ENCODE results near the gene MANSC1. TPM values are rescaled to one million over a fixed set of nuclear protein-coding genes. Genes with fewer than 3 reads are reported as not detected.

Gene MANSC1
- polyA plus RNA-seq, 1 donor from 2014 or later: 1.3 TPM

DNA sequence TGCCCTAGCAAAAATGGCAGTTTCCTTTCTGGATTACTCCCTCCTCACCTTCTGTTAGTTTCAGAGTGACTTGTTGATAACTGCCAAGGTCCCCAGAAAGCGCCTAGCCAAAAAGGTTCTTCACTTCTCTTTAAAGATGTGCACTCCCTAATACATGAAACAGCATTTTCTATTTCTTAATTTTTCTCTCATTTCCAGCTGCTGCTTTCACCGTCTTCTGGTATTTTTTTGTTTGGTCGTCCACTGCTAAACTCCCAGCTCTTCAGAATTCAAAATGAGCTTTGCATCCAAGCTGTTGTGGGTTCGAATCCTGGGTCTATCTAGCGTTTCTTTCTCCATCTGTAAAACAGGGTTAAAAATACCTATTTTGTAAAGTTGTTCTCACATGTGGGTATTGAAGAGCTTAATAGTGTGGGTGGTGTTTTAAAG is 6.4 kb upstream of the MANSC1 start:
- Histone ChIP-seq H3K36me3 (ENCODE audit: insufficient read depth, low read length) (no peaks in the 10 kb centered on the region), H3K9me2 (ENCODE audit: insufficient read depth, low read length) (no peaks in the 10 kb centered on the region), H3K27ac (ENCODE audit: low read length) (peak overlapping the region; percentile 85), H3K79me2 (replicated peaks; ENCODE audit: insufficient read depth, low read length) (no peaks in the 10 kb centered on the region), H4K20me1 (ENCODE audit: insufficient read depth) (no peaks in the 10 kb centered on the region), H2AFZ (ENCODE audit: low read depth, low read length) (peak overlapping the region; percentile 87), H3K9me3 (ENCODE audit: low read length) (no peaks in the 10 kb centered on the region), H3K4me3 (ENCODE audit: low read length) (peak overlapping the region; percentile 84), H3K9ac (ENCODE audit: low read length) (peak overlapping the region; percentile 91), H3F3A (ENCODE audit: insufficient read depth, low read length, poor library complexity, severe bottlenecking) (no peaks in the 10 kb centered on the region), H3K4me2 (ENCODE audit: low read length) (peak overlapping the region; percentile 60), H3K27me3 (ENCODE audit: insufficient read depth, low read depth, low read length) (no peaks in the 10 kb centered on the region)
- no peak for TF ChIP-seq POLR2AphosphoS5 (IDR thresholded peaks at IDR 0.05)
- no peak for TF ChIP-seq EZH2 (IDR thresholded peaks at IDR 0.05; ENCODE audit: borderline replicate concordance, insufficient read depth, low read length, poor library complexity, severe bottlenecking)
- TF ChIP-seq, protein P1, sequence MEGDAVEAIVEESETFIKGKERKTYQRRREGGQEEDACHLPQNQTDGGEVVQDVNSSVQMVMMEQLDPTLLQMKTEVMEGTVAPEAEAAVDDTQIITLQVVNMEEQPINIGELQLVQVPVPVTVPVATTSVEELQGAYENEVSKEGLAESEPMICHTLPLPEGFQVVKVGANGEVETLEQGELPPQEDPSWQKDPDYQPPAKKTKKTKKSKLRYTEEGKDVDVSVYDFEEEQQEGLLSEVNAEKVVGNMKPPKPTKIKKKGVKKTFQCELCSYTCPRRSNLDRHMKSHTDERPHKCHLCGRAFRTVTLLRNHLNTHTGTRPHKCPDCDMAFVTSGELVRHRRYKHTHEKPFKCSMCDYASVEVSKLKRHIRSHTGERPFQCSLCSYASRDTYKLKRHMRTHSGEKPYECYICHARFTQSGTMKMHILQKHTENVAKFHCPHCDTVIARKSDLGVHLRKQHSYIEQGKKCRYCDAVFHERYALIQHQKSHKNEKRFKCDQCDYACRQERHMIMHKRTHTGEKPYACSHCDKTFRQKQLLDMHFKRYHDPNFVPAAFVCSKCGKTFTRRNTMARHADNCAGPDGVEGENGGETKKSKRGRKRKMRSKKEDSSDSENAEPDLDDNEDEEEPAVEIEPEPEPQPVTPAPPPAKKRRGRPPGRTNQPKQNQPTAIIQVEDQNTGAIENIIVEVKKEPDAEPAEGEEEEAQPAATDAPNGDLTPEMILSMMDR (IDR thresholded peaks at IDR 0.05; ENCODE audit: poor library complexity, severe bottlenecking): no peak
- TF ChIP-seq TAF1 (IDR thresholded peaks at IDR 0.05; ENCODE audit: low read depth): no peak
- TF ChIP-seq MXI1 (conservative IDR thresholded peaks at IDR 0.05; ENCODE audit: poor library complexity, severe bottlenecking): no peak
- TF ChIP-seq EP300 (conservative IDR thresholded peaks at IDR 0.05; ENCODE audit: poor library complexity, severe bottlenecking): no peak
- no peak for TF ChIP-seq RAD21 (conservative IDR thresholded peaks at IDR 0.05)
- TF ChIP-seq, protein P2, sequence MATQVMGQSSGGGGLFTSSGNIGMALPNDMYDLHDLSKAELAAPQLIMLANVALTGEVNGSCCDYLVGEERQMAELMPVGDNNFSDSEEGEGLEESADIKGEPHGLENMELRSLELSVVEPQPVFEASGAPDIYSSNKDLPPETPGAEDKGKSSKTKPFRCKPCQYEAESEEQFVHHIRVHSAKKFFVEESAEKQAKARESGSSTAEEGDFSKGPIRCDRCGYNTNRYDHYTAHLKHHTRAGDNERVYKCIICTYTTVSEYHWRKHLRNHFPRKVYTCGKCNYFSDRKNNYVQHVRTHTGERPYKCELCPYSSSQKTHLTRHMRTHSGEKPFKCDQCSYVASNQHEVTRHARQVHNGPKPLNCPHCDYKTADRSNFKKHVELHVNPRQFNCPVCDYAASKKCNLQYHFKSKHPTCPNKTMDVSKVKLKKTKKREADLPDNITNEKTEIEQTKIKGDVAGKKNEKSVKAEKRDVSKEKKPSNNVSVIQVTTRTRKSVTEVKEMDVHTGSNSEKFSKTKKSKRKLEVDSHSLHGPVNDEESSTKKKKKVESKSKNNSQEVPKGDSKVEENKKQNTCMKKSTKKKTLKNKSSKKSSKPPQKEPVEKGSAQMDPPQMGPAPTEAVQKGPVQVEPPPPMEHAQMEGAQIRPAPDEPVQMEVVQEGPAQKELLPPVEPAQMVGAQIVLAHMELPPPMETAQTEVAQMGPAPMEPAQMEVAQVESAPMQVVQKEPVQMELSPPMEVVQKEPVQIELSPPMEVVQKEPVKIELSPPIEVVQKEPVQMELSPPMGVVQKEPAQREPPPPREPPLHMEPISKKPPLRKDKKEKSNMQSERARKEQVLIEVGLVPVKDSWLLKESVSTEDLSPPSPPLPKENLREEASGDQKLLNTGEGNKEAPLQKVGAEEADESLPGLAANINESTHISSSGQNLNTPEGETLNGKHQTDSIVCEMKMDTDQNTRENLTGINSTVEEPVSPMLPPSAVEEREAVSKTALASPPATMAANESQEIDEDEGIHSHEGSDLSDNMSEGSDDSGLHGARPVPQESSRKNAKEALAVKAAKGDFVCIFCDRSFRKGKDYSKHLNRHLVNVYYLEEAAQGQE (IDR thresholded peaks at IDR 0.05; ENCODE audit: borderline replicate concordance): no peak

GRCh38 chr12:12353807-12354206 is 3.8 kb upstream of the MANSC1 start:
- H3K27ac ChIP-seq (ENCODE audit: low read length): no peak overlapping the region

More at GRCh38 chr12:12353807-12354206, 3.8 kb upstream of the MANSC1 start:
- no peaks in the 10 kb centered on the region for H3K79me2 ChIP-seq (replicated peaks; ENCODE audit: insufficient read depth, low read length)
- TF ChIP-seq POLR2AphosphoS5 (IDR thresholded peaks at IDR 0.05): no peak
- no peak for TF ChIP-seq TAF1 (IDR thresholded peaks at IDR 0.05; ENCODE audit: low read depth)
- no peak for TF ChIP-seq RAD21 (conservative IDR thresholded peaks at IDR 0.05)
- TF ChIP-seq, protein P1 (IDR thresholded peaks at IDR 0.05; ENCODE audit: poor library complexity, severe bottlenecking): no peak
- TF ChIP-seq, protein P2 (IDR thresholded peaks at IDR 0.05; ENCODE audit: borderline replicate concordance): no peak
- TF ChIP-seq EZH2 (IDR thresholded peaks at IDR 0.05; ENCODE audit: borderline replicate concordance, insufficient read depth, low read length, poor library complexity, severe bottlenecking): no peak
- no peak for TF ChIP-seq EP300 (conservative IDR thresholded peaks at IDR 0.05; ENCODE audit: poor library complexity, severe bottlenecking)
- no peak overlapping the region for H2AFZ ChIP-seq (ENCODE audit: low read depth, low read length)
- no peaks in the 10 kb centered on the region for H3K27me3 ChIP-seq (ENCODE audit: insufficient read depth, low read depth, low read length)
- H3K36me3 ChIP-seq (ENCODE audit: insufficient read depth, low read length): no peaks in the 10 kb centered on the region
- no peaks in the 10 kb centered on the region for H3K9me3 ChIP-seq (ENCODE audit: low read length)
- H3F3A ChIP-seq (ENCODE audit: insufficient read depth, low read length, poor library complexity, severe bottlenecking): no peaks in the 10 kb centered on the region
- H3K9ac ChIP-seq (ENCODE audit: low read length): no peak overlapping the region
- no peaks in the 10 kb centered on the region for H4K20me1 ChIP-seq (ENCODE audit: insufficient read depth)
- H3K9me2 ChIP-seq (ENCODE audit: insufficient read depth, low read length): no peaks in the 10 kb centered on the region
- no peak overlapping the region for H3K4me2 ChIP-seq (ENCODE audit: low read length)
- no peak overlapping the region for H3K4me3 ChIP-seq (ENCODE audit: low read length)
